ENCODE measurements around the gene GOLGA6C.
"Not testable (repeated sequence)": the region's sequence is repeated elsewhere in the genome, so short reads cannot be mapped to it uniquely, and the experiment has no call there.

The GOLGA6C gene, protein sequence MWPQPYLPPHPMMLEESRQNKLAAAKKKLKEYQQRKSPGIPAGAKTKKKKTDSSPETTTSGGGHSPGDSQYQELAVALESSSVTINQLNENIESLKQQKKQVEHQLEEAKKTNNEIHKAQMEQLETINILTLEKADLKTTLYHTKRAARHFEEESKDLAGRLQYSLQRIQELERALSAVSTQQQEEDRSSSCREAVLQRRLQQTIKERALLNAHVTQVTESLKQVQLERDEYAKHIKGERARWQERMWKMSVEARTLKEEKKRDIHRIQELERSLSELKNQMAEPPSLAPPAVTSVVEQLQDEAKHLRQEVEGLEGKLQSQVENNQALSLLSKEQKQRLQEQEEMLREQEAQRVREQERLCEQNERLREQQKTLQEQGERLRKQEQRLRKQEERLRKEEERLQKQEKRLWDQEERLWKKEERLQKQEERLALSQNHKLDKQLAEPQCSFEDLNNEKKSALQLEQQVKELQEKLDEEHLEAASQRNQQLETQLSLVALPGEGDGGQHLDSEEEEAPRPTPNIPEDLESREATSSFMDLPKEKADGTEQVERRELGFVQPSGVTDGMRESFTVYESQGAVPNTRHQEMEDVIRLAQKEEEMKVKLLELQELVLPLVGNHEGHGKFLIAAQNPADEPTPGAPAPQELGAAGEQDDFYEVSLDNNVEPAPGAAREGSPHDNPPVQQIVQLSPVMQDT

DNA sequence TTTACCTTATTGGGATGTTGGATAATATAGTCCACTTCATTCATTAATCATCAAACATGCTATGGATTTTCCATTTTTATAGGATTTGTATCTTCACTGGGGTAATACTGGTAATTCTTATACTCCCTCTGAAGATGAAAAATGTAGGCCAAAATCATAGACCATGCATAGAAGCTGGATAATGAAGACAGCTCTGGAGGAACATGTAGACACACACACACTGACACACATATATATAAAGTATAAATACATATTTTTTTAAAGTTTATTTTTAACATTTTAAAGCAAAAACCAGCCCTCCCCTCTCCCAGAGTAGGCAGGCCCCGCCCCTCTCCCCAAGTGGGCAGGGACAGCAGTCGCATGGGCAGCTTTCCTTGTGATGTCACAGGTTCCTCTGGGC is at the start of gene GOLGA6C:
GOLGA6C (plus strand) TSS at position 301 of the 400 bp plus-strand sequence. CDS start 265 bp downstream, outside the sequence.
- DNase-seq, result not testable (repeated sequence)

DNA sequence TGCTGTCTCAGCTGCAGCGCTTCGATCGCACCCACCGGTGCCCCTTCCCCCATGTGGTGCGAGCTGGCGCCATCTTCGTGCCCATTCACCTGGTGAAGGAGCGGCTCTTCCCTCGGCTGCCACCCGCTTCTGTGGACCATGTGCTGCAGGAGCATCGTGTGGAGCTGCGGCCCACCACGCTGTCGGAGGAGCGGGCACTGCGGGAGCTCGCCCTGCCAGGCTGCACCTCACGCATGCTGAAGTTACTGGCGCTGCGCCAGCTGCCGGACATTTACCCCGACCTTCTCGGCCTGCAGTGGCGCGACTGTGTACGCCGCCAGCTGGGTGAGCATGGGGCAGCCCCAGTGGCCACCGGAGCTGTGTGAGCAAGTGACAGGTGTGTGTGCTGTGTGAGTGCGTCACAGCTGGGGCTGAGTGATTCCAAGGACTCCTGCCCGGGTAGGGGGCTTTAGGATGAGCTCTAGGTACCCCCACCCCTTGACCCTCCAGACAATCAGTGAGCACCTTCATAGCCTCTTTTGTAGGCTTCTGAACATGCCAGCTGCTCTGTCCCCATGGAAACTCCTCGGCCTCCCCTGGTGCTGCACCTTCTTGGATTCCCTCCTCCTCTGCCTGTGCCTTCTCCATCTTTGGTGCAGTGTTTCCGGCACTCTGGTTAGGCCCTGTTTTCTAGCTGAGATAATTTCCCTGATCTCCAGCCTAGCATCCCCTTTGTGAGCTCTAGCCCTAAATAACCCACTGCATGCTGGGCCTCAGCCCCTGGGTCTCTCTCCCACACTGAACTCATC is 49.4 kb upstream of the GOLGA6C start:
- no peak for DNase-seq

DNA sequence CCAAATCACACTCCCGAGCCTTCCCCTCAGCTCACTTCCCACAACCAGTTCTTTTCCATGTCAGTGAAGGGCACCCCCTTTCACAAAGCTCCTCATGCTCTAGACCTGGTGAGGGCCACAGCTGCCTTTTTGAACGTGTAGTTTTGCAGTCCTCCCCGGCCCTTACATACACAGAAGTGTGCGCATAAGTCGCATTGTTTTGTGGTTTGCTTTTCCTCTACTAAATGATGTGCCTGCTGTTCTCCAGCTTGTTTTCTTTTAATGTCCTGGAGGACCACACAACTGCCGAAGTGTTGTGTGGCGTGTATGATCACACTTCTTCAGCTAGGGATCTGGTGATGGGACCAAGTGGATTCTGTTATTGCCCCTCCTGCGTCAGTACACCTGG is 48.9 kb upstream of the GOLGA6C start:
- no peak for DNase-seq

DNA sequence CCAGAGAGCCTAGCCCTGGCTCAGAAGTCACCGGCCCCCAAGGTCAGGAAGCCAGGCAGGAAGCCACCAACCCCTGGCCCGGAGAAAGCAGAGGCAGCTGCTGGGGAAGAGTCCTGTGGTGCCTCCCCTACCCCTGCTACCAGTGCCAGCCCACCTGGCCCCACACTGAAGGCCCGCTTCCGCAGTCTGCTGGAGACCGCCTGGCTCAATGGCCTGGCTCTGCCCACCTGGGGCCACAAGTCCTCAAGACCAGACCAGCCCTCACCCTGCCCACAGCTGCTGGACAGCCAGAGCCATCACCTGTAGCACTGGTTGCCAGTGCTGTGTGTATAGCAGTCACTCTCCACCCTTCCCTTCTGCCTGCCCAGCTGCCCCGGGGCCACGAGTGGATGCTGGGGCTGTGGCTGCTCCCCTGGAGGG is 47.3 kb upstream of the GOLGA6C start:
- no peak for DNase-seq

DNA sequence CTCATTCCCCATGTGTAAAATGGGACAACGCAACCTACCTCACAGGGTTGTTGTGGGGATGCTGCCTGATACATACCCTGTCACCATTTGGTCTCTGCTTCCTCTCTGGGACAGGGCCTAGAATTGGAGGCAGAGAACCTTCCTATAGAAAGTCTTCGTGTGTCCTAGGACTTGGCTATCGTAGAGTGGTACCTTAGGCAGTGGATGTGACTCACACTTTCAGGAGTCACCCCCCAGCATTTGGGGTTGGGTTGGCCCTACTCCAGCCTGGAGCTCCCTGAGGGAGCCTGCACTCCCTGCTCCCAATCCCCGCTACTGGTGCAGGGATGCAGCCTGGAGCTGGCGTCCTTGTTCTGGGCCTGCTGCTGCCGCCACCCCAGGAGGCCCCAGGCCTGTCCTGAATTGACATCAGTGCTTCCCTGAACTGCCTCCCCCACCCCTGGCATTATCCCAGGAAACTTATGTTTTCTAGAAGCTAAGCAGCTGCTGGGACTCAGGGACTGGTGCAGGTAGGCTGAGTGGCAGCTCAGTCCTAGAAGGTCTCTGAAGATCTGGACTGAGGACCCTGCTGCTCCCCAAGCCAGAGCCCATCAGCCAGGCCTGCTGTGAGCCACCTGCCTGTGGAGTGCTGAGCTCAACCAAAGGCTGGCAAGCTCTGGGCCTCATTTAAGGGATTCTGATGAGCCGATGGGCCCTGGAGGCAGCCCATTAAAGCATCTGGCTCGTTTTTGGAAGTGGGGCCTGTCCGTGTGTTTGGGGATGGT is 46.5 kb upstream of the GOLGA6C start:
- DNase-seq, result no peak

DNA sequence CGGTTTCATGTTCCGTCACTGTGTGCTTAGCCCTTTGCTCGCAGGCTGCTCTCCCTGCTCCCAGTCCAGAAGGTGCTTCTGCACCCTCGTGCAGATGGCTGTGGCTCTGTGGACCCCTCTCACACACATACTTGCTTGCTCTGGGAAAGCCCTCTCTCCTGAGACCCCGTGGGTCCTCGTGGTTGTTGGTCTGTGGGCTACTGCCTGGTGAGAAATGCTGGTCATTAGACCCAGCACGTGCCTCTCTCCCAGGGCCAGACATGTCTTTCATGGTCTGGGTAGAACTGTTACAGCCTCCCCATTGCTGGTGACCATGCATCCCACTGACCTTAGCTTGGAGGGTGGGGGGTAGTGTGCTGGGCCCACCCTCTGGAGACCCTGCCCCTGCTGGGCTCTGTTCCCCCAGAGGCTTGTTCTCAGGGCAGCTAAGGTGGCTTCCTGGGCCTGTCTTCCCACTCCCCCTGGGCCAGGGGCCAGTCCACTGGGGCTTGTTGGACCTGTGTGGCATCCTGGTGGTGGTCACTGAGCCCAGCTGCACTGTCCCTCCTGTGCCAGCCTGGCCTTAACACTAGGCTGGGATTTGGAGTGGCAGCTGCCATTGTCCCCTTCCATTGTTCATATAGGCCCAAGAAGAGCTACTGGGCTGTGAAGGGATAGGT is 45.8 kb upstream of the GOLGA6C start:
- DNase-seq, result no peak

DNA sequence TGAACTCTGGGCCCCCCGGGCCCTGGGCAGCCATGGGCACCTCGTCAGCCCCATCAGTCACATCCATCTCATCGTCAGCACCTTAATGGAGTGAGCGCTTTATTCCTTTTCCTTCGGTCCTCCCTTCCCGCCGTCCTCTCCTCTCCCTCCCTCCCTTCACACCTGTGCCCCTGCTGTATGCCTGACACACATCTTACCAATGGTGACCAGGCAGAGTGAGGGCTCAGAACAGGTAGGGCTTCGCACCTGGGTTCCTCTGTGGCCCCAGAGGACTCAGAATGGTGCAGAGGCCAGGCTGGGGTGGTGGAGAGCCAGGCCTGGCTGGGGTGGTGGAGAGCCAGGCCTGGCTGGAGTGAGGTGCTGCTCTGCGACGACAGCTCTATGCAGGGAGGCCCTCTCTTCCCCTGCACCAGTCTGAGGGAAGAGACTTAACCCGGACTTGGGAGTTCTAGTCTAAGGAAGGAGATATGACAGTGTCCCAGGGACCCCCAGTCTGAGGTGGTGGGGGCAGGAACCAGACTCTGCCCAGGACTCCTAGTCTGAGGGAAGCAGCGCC is 44.8 kb upstream of the GOLGA6C start:
- DNase-seq, result no peak

DNA sequence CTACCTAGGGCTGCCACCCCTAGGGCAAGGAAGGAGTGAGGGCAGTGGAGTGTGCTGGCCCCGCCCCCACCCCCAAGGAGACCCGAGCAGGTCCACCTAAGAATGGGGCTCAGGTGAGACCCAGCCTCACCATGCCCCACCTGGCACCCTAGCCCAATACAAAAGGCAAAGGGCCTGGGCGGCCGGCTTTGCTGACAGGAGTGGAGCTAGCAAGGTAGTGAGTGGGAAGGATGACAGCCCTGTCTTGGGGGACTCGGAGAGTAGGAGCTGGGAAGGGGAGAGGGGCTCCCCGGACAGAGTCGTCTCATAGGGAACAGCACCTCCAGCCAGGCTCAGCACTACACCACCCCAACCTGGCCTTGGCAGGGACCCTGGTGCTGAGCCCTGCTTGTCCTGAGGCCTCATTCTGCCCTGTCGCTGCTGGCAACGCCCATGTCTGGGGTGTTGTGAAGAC is 44.3 kb upstream of the GOLGA6C start:
- no peak for DNase-seq

DNA sequence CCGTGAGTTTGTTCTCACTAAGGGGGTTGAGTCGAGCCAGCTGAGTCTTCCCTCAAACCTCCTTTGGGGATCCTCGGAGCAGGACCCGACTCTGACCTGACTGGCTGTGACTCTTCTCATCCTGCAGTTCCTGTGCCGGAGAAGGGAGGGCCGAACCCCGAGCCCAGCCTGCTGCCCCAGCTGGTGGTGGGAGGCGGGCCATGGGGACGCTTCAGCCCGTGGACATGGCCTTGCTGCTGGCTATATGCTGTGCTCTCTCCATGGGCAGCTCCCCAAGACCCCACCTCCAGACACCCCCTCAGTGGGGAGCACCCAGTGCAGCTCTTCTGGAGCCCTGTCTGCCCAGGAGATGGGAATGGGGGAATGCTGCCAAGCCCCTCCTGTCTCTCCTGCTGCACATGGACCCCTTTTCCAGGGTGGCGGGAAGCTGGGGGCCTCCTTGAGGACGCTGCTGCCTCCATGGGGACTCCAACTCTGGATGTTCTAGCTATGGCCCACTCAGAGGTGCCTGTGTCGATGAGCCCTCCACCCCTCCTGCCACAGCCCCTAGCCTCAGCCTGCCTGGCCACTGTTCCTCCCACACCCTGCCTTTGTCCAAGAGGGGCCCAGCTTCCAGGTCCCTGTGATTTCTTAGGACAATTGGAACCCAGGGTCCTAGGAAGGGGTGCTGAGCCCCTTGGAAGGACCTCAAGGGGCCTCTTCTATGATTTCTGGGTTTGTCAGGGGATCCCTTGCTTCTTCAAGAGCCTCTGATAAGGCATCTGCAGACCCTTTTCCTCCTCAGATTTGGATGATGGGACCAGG is 43.6 kb upstream of the GOLGA6C start:
- DNase-seq, result no peak

DNA sequence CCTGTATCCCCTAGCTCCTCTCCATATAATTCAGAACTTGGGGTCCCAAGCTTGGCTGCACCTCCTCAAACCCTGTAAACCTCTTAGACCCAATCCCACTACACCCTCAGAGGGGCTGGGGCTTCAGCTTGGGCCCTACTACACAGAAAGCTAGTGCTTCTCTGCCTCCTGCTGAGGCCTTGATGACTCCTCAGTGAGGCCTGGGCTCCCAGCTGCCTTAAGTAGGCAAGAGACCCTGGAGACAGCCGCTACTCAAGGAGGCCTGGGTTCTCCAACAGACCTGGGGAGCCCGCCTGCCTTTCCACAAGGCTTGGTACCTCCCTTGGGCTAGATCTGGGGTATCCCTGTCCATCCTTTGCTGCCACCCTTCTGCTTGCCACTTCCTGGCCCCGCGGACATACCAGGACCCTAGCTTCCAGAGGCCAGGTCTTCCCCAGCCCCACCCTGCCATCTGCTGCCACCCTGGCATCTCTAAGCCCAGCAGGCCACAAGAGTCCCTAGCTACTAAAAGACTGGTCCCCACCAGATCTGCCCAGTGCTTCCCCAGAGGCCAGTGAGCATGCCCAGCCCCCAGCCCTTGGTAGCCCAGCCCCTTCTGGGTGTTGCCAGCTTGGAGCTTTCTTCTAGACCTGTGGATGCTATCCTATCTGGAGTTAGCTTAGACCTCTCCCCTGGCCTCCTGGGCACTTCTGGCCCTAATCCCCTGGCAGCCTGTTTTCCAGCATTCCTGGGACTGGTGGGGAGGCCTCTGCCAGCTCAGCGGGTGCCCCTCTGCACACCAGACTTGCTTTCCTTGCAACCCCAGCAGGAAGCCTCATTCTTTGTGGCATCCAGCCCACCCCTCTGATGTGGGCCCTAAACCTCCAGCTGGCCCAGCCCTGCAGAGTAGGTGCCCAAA is 42.8 kb upstream of the GOLGA6C start:
- DNase-seq, result no peak

DNA sequence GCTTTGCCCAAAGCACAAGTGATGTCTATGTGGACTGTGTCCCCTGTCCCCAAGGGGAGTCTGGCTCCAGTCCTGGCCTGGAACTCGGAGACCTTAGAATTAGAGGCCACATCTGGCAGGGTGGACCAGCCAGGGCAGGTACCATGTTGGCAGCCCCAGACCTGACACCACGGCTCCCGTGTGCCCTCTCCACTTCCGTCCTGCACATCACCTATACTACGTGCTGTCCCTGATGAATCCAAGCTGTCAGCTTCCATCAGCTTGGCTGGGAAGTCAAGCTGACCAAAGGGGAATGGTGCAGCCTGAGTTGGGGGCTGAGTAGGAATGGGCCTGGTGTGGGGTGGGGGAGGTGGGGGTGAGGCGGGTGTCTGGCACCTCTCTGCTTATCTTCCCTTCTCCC is 41.1 kb upstream of the GOLGA6C start:
- DNase-seq, result no peak

DNA sequence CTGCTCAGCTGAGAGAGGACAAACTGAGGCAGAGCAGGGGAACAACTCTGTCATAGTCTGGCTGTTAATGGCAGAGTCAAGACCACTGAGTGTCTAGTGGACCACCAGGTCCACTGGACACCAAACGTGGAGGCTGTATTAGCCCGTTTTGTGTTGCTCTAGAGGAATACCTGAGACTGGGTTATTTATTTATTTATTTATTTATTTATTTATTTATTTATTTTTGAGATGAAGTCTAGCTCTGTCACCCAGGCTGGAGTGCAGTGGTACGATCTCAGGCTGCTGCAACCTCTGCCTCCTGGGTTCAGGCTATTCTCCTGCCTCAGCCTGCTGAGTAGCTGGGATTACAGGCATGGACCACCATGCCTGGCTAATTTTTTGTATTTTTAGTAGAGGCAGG is 40.6 kb upstream of the GOLGA6C start:
- not testable (repeated sequence) for DNase-seq

DNA sequence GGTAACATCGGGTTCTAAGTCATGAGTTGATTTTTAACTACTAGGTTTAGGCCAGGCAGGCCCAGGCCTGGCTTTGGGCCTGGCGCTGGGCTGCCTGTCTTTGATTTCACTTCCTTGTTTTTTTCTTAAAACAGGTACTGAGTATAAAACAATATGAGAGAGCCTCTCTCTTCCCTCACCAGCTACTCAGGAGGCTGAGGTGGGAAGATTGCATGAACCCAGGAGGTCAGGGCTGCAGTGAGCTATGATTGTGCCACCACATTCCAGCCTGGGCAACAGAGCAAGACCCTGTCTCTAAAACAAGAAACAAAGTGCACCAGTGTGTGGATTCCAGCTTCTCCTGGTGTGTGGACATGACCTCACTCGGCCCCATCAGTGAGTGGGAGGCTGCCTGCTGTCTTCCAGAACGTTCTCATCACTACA is 38.6 kb upstream of the GOLGA6C start:
- DNase-seq, result not testable (repeated sequence)

DNA sequence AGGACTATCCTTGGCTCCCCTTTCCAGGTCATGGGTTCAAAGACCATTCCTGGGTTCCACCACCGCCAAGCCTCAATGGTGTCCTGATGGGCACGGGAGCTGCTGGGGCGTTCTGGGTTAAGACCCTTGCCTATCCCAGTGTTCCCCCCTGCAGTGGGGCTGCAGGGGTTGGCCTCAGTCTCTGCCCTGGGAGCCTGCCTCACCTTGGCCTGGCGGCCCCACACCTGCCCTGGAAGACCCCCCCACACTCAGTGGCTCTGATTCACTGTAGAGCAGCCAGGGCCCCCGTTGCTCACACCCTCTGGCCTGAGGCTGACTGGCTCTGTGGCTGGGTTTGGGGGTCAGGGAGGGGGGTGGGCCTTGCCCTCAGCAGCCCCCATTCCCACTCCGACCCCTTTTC is 34.4 kb upstream of the GOLGA6C start:
- no peak for DNase-seq

DNA sequence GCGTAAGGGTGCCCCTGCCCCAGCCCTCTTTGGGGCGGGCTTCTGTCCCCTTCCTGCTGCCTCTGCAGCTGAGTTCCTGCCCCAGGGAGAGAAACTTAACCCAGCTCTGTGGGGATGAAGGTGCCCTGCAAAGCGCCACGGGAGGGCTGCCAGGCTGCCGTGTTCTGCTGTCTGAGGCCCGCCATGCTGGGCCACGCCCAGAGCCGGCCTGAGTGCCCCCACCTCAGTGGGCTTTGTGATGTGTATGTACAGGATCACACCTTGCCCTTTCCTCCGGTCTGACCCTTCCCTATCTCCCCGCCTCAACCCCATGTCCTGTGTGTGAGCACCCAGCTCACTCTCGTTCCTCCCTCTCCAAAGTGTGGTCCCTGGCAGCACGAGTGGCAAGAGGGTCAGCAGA is 33.9 kb upstream of the GOLGA6C start:
- no peak for DNase-seq

DNA sequence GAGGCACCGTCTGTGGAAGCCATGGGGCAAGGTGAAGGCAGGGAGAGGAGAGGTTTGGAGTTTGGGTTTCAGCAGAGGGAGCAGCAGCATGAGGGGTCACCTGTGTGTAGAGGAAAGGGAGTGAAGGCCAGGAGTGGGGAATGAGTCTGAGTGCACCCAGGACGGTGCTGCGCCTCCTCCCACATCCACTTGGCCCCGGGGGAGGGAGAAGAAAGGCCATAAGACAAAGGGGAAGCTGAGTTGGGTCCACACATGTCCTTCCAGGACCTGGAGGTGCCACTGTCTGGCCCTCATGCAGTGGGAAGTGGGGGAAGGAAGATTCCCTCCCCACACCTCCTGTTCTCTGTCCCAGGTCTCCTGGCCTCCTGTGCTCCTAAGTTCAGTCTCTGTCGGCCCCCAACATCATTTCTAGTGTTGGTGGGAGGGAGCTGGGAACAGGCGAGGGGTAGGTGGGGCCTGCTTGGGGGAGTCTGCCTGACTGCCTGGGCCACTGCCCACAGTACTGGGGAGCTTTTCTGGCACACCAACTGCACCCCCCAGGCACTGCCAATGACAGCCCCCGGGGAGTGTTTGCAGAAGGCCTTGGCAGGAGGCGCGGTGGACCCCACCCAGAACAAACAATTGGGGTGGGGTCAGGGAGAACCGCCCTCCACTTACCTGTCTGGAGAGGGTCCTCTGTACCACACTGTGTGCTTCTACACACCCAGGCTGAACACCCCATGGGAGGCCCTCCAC is 32.9 kb upstream of the GOLGA6C start:
- DNase-seq, result not testable (repeated sequence)

DNA sequence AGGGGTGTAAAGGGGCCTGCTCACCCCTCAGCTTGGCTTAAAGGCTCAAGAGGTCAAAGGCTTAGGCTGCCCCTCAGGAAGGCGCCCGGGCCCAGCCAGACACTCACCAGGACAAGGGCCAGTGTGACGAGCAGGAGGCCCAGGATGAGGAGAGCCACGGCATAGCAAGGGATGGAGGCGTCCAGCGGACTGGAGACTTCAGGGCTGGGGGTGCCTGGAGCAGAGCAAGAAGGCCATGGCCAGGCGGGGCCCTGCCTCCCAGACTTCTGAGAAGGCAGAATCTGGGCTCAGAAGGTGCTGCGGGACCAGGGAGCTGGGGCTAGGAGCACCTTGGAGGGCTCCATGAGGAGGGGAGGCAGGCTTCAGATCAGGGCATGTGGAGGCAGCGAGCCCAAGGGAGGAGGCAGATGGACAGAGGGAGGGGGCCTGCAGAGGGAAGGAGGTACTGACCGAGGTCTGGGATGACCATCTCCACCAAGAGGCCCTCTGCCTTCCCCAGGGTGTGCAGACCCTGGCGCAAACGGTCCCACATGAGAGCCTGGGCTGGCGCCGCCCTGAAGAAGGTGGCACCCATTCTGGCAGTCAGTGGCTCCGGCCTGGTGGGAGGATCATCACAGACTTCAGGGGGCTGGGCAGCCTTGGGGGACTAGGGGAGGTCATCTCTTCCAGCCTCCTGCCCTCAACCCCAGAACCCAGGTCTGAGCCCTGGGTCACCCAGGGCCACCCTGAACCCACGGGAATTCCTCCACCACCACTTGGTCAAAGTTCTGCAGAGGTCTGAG is 32.0 kb upstream of the GOLGA6C start:
- no peak for DNase-seq

DNA sequence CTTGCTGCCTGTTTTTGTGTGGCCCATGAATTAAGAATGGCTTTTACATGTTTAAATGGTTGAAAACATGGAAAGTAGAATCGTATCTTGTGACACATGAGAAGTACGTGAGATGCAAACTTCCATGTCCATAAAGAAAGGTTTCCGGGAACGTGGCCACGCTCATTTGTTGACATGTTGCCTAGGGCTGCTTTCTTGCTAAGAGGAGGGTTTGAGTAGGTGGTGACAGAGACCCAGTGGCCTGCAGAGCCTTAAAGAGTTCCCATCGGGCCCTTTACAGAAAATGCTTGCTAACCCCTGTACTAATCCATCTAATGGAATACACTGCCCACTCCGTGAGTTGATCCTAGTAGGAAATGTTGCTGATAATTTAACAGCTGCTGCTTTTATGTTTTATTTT is 31.0 kb upstream of the GOLGA6C start:
- DNase-seq, result not testable (repeated sequence)

All from stimulated activated CD4-positive, alpha-beta T cell treated with anti-CD3 and anti-CD28 coated beads, Interleukin-4, amount 100 ng/mL, for 1 hour (primary cell).